ENCODE data around the gene MACROD2. TPM values are rescaled to one million over a fixed set of nuclear protein-coding genes. Genes with fewer than 3 reads are reported as not detected.
A peak's percentile ranks its signal among the peaks of the same experiment; 100 is the strongest.
"Not testable (repeated sequence)": the region's sequence is repeated elsewhere in the genome, so short reads cannot be mapped to it uniquely, and the experiment has no call there.

The MACROD2 gene
- 0.51 and 0.86 TPM in 2 replicates for total RNA-seq (2014; rRNA removed; shearing (Covaris generic))

GRCh38 chr20:13995086-13995665 lies at the start of gene MACROD2:
MACROD2 (plus strand) TSS chr20:13995516.
- peak; percentile 90 for DNase-seq (ENCODE audit: low read depth)

GRCh38 chr20:13947719-13948118 lies 47.6 kb upstream of the MACROD2 start:
- no peak for DNase-seq (ENCODE audit: low read depth)

GRCh38 chr20:13953227-13953626 lies 42.1 kb upstream of the MACROD2 start:
- DNase-seq (ENCODE audit: low read depth): no peak

GRCh38 chr20:13960119-13960518 lies 35.2 kb upstream of the MACROD2 start:
- no peak for DNase-seq (ENCODE audit: low read depth)

GRCh38 chr20:13960525-13960924 lies 34.8 kb upstream of the MACROD2 start:
- no peak for DNase-seq (ENCODE audit: low read depth)

GRCh38 chr20:13984211-13984610 lies 11.1 kb upstream of the MACROD2 start:
- DNase-seq (ENCODE audit: low read depth): peak; percentile 4

- DNase-seq (ENCODE audit: low read depth): no peak
Observed at GRCh38 chr20:13990465-13990864, 4.9 kb upstream of the MACROD2 start, which contains the start of gene SEL1L2. SEL1L2 (minus strand) TSS chr20:13990614; CDS start chr20:13990534, 80 bp downstream.

- DNase-seq (ENCODE audit: low read depth): no peak
Observed at GRCh38 chr20:13991311-13991710, 4.0 kb upstream of the MACROD2 start.

GRCh38 chr20:13991955-13992354 lies 3.4 kb upstream of the MACROD2 start:
- not testable (repeated sequence) for DNase-seq (ENCODE audit: low read depth)

- DNase-seq (ENCODE audit: low read depth): peak; percentile 11
Observed at GRCh38 chr20:13995841-13996240, 525 bp downstream of the MACROD2 start.

- DNase-seq (ENCODE audit: low read depth): no peak
Observed at GRCh38 chr20:13996265-13996664, 949 bp downstream of the MACROD2 start.

GRCh38 chr20:14000917-14001316 lies 5.6 kb downstream of the MACROD2 start:
- DNase-seq (ENCODE audit: low read depth): no peak

GRCh38 chr20:14005996-14006395 lies 10.7 kb downstream of the MACROD2 start:
- DNase-seq (ENCODE audit: low read depth): no peak

GRCh38 chr20:14009208-14009607 lies 13.9 kb downstream of the MACROD2 start:
- no peak for DNase-seq (ENCODE audit: low read depth)

- DNase-seq (ENCODE audit: low read depth): no peak
Observed at GRCh38 chr20:14012671-14013070, 17.4 kb downstream of the MACROD2 start.

GRCh38 chr20:14030991-14031390 lies 35.7 kb downstream of the MACROD2 start:
- DNase-seq (ENCODE audit: low read depth): no peak

GRCh38 chr20:14033310-14033709 lies 38.0 kb downstream of the MACROD2 start:
- DNase-seq (ENCODE audit: low read depth): no peak

GRCh38 chr20:14036567-14036966 lies 41.3 kb downstream of the MACROD2 start:
- no peak for DNase-seq (ENCODE audit: low read depth)

GRCh38 chr20:14044712-14045276 lies 49.5 kb downstream of the MACROD2 start:
- DNase-seq (ENCODE audit: low read depth): not testable (repeated sequence)

- DNase-seq (ENCODE audit: low read depth): no peak
Observed at GRCh38 chr20:14046534-14046933, 51.2 kb downstream of the MACROD2 start.

GRCh38 chr20:14049111-14049510 lies 53.8 kb downstream of the MACROD2 start:
- no peak for DNase-seq (ENCODE audit: low read depth)

- DNase-seq (ENCODE audit: low read depth): no peak
Observed at GRCh38 chr20:14051454-14051853, 56.1 kb downstream of the MACROD2 start.

GRCh38 chr20:14055127-14055742 lies 59.9 kb downstream of the MACROD2 start:
- DNase-seq (ENCODE audit: low read depth): peak; percentile 19

All from Daoy (cell line).